Measurements from ENCODE around the gene PRDM9.
"Not testable (repeated sequence)": the region's sequence is repeated elsewhere in the genome, so short reads cannot be mapped to it uniquely, and the experiment has no call there.

Gene PRDM9

DNA sequence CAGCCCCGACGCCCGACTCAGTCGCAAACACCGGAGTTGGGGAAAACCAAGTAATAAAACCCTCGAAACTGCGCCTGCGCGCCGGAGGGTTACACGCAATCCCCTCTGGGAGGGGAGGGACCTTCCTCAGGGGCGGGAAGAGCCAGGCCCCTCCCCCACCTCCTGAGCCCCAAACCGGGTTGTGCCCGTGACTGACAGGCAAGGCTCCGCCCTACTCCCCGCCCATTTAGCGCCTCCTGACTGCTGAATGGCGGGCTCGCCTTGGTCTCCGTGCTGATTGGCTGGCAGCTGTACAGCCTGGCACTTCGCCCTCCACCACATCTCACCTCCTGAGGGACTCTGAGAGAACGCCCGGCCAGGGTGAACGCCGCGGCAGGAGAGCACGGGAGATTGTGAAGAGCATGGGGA, at the start of gene PRDM9:
Gene PRDM9, plus strand, starts transcription at position 332 of the 408 bp plus-strand sequence. CDS start 1,425 bp downstream, outside the sequence.
- DNase-seq, result peak in 15 of 51 donors; percentile 1 to 50 (median 10)

DNA sequence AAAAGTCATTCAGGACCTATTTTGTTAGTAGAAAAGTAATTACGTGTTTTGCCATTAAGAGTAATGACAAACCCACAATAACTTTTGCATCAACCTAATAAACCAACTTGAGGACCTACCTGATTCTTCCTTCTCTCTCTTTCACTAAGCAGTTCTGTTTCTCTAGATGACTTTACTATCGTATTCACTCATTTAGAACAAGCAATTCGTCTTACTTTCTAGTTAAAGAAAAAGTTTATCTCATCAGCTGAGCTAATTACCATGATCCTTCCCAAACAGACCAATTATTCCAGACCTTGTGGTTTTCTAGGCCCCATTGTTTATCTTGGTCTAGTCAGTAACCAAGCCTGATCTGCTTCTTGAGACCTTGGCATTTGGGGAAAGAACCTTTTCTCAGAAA, 49.6 kb upstream of the PRDM9 start:
- no peak for DNase-seq

DNA sequence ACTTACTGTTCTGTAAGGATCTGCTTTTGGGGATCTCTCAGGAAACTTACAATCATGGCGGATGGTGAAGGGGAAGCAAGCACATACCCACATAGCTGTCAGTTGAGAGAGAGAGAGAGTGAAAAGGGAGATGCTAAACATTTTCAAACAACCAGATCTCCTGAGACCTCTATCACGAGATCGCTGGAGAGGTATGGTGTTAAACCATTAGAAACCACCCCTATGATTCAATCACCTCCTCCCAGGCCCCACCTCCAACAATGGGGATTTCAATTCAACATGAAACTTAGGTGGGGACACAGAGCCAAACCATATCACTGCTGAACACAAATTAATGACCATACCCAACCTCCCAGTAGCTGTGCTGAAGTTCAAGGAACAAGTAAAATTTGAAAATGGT, 48.2 kb upstream of the PRDM9 start:
- DNase-seq, result no peak

DNA sequence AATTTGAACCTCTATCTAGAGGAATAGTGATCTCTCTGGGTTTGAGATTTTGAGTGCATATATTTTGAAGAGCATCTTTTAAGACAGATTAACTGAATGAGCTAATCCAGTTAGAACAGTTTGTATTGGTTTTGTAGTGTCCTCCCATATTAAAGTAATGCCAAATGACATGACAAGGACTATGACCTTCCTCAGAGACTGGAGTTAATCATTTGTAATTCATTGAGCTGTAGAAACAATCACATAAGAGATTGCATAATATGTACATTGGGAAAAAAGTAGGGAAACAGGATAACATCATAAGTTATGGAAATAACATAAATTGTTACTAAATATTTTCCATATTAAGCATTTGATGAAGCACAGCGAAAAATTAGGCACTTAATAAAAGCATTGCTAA, 45.8 kb upstream of the PRDM9 start:
- DNase-seq, result no peak

DNA sequence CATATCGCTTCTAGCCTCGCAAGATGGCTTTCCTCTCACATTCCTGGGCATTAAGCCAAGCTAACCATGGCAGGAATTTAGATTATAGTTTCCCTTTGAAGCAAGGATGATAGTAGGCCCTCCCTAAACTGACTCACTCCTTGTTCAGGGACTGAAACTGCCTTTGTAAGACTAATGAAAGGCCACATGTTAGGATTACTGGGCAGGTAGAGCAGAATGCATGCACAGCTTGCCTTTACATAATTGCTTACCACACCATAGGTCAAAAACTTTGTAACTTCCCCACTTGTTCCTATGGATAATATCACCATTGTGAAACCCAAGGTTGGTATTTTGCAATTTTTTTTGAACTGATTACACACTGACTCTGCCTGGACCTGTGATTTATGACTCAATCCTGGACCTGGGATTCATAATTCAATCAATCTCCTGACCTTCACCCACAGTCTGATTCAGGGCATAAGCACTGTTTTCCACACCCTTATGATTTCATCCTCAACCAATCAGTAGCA, 41.0 kb upstream of the PRDM9 start:
- DNase-seq, result no peak

DNA sequence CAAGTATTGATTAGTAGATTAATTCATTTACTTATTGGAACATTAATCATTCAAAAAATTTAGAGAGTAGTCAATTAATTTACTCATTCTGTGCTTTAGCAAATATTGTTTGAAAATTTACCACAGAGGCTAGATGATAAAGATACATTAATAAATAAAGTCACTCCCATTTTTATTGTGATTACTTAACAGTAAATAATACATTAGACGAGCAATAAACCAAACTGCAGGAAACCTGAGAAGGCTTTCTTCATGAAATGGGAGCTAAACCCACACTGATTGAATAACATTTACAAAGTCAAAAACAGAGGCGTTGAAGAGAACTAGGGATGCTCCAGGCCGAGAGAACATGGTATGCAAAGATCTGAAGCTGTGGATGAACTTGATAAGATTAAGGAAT, 38.8 kb upstream of the PRDM9 start:
- DNase-seq, result no peak

DNA sequence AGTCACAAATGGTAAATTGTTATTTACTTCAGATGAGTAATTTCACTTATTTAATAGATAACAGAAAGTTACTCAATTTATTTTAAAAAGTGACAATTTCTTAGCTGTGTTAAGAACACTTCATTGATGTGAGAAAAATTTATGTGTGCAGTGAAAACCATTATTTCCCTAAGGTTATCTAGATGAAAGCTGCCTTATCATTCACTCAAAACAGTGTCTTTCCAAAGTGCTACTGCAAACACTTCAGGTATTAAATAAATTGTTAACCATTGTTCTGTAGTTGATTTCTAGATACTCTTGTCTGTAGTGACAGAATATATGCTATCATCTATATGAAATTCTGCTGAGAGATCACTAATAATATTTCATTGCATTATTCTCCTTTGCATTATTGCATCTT, 33.5 kb upstream of the PRDM9 start:
- DNase-seq, result no peak

DNA sequence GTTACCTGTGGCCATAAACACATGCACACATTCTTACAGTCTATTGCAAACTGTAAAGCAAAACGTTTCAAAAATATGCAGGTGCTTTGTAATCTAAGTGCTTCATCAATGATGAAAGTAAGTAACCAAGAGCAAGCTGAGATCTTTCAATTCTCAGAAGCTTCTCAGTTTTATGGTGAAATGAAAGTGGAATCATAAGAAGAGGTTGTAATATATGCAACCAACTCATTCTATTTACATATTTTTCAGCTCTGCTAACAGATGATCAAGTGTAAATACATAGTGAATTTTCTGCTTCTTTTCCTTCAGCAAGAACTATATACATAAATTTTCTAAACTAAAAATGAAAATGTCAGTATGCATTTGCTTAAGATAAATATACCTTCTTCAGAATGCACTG, 33.1 kb upstream of the PRDM9 start:
- no peak for DNase-seq

DNA sequence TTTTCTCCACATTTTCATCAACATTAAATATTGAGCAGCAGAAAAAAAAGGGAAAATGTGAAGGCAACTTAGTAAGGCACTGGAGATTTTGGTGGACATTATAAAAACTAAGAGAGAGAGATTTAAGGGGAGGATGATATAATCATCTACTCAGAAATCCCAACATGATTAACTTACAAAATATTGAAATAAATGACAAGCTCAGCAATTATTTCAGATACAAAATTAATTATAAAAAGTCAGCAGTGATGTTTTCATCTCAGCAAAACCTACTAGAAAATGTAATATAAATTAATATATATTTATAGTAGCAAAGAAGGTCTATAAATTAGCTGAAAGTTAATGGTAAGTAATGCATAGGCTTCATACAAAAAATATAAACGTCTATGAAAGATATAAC, 30.8 kb upstream of the PRDM9 start:
- DNase-seq, result no peak

DNA sequence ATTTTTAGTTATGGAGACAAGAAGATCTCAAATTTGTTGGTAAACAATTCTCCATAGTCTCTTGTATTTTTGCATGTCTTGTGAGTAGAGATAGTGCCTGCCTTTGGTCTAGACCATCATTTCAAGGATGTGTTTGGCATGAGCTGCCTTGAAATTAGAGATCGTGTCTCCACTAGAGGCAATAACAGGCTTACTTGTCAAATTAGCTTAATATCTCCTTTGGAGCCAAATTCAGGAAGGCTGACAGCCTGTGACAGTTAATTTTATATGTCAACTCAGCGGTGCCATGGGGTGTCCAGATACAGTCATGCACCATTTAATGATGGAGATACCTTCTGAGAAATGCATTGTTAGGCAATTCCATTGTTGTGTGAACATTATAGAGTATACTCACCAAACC, 24.8 kb upstream of the PRDM9 start:
- DNase-seq, result no peak

DNA sequence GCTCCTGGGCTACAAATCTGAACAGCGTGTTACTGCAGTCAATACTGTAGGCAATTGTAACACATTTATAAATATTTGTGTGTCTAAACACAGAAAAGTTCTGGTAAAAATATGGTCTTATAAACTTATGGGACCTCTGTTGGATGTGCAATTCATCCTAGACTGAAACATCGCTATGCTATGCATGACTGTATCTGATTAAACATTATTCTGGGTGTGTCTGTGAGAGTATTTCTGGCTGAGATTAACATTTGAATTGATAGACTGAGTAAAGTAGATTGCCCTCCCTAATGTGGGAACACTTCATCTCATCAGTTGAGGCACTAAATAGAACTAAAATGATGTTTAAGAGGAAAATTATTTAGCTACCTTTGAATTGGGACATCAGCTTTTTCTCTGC, 24.3 kb upstream of the PRDM9 start:
- no peak for DNase-seq

DNA sequence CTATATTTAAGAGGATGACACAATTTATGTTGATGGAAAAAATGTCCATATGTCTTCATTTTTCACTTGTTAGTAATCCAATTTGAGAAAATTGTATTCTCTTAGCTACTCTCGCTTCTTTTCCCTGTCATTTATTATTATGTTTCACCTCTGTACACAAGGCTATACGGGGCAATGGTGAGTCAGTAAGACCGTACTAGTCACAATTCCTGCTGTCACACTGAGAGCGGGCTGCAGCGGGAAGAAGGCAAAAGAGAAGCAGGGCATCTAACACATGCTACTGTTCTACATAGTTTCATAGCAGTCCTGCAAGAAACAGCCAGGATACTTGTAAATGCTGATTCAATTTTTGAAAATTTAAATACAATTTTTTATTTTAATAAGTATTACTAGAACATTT, 23.3 kb upstream of the PRDM9 start:
- DNase-seq, result no peak

DNA sequence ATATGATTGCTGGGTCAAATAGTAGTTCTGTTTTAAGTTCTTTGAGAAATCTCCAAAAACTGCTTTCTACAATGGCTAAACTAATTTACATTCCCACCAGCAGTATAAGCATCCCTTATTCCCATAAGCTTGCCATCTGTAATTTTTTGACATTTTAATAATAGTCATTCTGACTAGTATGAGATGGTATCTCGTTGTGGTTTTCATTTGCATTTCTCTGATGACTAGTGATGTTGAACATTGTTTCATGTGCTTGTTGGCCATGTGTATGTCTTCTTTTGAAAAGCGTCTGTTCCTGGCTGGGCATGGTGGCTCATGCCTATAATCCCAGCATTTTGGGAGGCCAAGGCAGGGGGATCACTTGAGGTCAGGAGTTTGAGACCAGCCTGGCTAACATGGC, 21.2 kb upstream of the PRDM9 start:
- not testable (repeated sequence) for DNase-seq

DNA sequence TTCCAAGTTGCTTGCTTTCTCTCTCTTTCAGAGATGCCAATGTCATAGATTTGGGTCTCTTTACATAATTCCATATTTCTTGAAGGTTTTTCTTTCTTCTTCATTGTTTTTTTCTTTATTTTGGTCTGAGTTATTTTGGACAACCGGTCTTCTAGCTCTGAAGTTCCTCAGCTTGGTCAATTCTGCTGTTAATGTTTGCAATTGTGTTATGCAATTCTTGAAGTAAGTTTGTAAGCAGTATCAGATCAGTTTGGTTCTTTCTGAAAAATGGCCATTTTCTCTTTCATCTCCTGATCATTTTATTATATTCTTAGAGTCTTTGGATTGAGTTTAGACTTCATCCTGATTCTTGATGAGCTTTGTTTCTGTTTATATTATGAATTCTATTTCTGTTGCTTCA, 16.4 kb upstream of the PRDM9 start:
- no peak for DNase-seq

DNA sequence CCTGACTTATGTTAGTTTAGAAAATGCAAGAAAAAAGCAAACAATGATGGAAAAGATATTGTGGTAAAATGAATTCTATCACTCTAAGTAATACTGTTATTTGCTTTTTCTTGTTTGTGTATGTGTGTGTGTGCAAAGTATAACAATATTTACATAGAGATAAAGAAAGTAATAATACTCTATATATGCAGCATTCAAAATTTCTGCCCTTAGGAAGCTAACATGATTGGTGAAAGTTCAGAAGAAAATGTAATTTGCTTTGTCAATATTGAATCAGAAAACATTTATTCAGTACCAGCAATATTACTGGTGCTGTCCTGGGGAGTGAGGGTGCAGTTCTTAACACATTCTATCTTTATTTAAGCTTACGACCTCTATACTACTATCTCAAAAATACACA, 12.9 kb upstream of the PRDM9 start:
- DNase-seq, result no peak

DNA sequence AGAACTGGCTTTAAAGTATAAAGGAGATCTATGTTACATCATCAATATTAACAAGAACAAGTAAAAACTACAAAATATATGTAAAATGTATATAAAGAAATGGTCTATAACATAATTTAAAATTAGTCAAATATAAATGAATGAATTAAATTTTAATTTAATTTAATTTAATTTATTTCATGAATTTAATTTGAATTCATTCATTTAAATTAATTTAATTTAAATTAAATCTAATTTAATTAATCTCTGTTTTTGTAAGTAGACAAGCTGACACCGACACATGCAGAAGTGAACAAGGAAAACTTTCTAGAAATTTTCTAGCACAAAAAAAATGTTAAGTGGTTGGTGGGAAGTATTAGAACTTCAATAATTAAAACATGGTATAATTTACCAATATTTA, 10.8 kb upstream of the PRDM9 start:
- DNase-seq, result no peak

DNA sequence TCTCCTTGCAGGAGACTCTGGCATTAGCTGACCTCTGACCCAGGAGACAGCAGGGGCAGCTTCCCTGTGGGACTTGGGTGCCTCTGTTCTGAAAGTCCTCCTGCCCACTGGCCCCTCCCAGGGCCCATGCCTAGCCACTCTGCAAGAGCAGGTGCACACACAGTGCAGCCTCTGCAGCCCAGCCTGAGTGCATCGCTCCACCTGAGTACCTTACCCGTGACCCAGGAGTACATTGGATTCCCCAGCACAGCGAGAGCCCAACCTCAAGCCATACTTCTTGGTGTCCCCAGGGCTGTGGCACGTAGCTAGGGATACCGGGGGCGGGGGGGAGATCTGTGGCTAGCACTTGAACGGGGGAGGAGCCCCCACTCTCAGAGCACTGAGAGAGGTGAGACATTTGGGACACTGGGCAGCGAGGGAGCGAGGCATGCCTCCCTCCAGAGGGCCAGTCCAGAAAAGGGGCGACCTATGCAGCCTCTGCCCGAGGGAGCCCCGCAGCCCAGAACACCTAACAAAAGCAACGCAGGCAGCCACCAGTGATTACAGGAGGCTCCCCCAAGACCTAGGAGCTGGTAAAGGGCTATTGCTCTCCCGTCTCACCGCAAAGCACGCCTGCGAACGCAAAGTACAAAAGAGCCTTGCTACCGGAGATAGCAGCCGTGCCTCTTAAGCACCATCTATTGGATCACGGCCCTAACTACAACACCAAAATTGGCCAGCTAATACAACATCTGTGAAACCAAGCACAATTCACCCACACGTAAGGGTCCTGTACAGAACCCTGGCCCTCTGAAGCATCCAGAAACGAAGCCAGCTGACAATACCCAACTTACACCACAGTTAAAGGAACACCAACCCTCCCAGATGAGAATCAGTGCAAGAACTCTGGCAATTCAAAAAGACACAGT, 826 bp upstream of the PRDM9 start:
- no peak for DNase-seq

DNA sequence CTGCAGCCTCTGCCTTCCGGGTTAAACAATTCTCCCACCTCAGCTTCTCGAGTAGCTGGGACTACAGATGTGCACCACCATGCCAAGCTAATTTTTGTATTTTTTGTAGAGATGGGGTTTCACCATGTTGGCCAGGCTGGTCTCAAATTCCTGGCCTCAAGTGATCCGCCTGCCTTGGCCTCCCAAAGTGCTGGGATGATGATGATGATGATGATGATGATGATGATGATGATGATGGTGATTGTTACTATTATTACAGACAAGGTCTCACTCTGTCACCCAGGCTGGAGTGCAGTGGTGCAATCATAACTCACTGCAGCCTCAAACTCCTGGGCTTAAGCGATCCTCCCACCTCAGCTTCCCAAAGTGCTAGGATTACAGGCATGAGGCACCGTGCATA, 3.0 kb downstream of the PRDM9 start:
- not testable (repeated sequence) for DNase-seq

DNA sequence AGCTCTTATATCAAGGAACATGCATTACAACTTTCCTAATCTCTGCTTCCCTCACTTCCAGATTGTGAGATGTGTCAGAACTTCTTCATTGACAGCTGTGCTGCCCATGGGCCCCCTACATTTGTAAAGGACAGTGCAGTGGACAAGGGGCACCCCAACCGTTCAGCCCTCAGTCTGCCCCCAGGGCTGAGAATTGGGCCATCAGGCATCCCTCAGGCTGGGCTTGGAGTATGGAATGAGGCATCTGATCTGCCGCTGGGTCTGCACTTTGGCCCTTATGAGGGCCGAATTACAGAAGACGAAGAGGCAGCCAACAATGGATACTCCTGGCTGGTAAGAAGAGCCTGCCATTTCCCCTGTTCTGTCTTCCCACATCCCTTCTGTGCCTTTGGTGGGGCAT, 15.1 kb downstream of the PRDM9 start:
- DNase-seq, result no peak

DNA sequence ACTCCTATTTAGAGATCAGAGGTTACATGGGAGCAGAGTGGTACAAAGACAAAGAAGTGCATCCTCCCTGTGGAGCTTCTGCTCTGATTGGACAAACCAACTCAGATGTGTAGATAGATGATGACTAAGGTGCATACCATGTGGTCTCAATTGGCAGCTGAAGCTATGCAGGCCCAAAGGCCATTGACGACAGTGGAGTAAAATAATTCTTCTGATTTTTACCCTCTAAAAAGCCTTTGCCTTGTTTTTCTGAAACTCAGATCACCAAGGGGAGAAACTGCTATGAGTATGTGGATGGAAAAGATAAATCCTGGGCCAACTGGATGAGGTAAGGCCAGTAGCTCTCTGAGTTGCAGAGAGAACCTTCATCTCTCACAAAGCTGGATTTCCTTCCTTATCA, 15.6 kb downstream of the PRDM9 start:
- DNase-seq, result no peak

DNA sequence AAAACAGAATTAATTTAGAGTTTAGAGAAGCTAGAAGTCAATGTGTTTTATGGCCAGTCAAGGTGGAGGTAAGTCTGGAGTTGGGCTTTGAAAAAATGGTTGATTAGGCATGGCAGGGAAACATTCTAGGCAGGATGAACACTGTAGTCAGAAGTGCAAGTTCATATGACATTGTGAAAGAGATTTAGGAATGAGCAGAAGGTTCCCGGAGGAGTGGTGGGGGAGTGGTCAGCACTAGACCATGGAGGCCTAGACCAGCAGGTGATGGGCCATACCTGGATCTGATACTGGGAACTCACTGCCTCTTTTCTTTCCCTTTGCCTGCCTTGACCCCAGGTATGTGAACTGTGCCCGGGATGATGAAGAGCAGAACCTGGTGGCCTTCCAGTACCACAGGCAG, 16.6 kb downstream of the PRDM9 start:
- DNase-seq, result no peak

DNA sequence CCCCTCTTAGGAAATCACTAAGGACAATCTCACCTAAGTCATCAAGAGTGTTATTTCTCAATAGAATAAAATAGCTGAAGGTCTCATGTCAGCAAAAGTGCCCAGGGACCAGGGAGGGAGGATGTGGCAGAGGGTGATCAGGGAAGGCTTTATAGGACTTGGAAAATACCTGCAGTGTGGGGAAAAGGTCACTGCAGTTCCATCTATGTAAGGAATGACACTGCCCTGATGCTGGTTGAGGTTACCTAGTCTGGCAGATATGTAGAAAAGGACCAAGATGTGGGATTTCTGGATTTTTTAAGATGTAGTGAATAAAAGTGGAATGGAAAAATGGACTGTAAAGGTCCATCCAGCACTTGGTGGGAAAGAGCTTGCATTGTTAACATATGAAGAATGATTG, 18.3 kb downstream of the PRDM9 start:
- no peak for DNase-seq

DNA sequence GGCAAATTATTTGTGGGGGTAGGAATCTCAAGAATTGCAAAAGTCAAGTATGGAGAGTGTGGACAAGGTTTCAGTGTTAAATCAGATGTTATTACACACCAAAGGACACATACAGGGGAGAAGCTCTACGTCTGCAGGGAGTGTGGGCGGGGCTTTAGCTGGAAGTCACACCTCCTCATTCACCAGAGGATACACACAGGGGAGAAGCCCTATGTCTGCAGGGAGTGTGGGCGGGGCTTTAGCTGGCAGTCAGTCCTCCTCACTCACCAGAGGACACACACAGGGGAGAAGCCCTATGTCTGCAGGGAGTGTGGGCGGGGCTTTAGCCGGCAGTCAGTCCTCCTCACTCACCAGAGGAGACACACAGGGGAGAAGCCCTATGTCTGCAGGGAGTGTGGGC, 19.2 kb downstream of the PRDM9 start:
- not testable (repeated sequence) for DNase-seq
